ENCODE measurements around the gene RPL22.

RPL22 gene

DNA sequence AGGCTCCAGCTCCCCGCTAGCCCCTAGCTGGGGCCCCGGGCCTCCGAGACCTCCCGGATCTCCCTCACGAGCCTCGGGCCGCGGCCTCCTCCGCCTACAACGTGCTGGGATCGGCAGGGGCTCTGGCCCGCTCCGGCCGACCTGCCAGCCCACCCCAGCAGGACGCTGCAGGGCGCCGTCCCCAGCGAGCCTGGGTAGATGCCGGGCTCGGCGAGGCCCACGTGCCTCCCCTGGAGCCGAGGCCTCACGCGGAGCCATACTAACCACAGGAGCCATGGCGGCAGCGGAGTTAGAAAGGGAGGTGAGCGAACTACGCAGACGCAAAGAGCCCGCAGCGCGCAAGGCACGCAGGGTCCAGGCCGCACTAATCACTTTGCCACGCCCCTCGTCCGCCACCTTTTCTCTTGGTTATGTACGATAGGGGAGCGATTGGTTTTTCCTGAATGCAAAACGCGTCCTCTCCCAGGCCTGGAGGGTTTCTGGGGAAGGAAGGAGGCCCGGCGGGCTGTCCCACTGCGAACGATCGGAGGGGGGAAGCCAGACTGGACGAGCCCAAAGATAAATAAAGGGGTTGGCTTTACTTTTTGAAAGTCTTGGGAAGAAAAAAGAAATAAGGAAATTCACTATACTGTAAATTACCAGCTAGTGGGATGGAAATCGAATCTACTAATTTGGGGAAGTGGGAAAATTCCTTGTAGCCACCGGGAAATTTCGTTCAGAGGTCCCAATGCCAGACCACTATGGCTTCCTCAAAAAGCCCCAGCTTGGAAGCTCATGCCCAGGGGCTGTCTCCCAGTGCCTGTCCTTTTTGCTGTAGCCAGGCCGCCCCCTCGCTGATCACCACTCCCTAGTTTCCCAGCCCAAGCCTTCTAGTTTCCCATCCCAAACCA is at the start of gene RPL22:
TSS of gene RPL22 (minus strand) at position 298 of the 890 bp plus-strand sequence. CDS start at position 276, 22 bp downstream.
- H3K36me3 Mint-ChIP-seq (ENCODE audit: low read depth) = peaks cover 32% of the 10 kb centered on the region
- H3K4me1 Mint-ChIP-seq (ENCODE audit: low read depth) = peaks cover 46% of the 10 kb centered on the region
- H3K4me3 Mint-ChIP-seq = peak within 1 kb of the TSS; percentile 90
- H3K27ac Mint-ChIP-seq = peak within 1 kb of the TSS; percentile 94
- no peaks in the 10 kb centered on the region for H3K9me3 Mint-ChIP-seq
- no peaks in the 10 kb centered on the region for H3K27me3 Mint-ChIP-seq

DNA sequence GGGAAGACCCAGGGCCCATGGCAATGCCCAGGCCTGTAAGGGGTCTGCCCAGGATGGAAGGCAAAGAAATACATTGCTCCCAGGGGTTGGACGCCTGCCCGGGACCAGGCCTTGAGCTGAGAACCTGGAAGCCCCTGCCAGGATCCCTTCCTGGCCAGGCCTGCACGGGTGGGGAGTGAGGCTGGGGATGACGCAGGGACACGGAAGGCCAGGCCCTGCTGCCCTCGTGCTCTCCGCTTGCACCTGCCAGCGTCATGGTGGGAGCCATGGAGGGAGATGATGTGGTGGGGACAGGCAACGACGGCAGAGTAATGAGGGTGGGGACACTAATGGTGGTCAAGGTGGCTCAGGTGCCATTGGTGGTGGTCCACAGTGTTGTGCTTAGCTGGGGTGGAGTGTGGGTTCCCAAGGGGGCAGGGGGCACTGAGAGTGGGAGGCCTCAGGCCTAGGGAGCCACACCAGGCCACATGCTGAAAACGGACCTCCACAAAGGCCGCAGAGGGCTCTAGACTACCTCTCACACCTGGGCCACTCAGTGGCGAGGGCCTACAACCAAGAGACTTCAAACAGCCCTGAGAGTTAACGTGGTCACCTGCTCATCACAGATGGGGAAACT is 48.9 kb upstream of the RPL22 start:
- no peak overlapping the region for H3K4me3 Mint-ChIP-seq
- peaks cover 16% of the 10 kb centered on the region for H3K4me1 Mint-ChIP-seq (ENCODE audit: low read depth)
- peaks cover 44% of the 10 kb centered on the region for H3K27me3 Mint-ChIP-seq
- H3K27ac Mint-ChIP-seq = no peak overlapping the region
- no peaks in the 10 kb centered on the region for H3K36me3 Mint-ChIP-seq (ENCODE audit: low read depth)
- no peaks in the 10 kb centered on the region for H3K9me3 Mint-ChIP-seq

DNA sequence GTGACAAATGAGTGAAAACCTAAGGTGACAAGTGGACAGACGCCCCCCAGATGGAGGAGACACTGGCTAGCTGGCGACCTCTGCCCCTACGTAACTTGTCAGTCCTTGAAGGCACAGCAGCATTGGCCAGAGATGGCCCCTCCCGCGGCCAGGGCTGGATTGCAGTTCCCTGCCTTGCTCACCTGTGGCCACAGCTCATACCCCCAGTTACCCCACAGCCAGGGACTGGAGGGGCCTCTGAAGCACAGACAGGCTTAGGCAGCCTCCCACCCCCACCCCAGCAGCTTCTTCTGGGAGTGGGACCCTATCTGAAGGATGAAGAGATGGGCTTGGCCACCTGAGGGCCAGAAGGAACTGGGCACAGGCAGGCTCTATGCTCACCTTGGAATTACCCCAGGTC is 48.3 kb upstream of the RPL22 start:
- H3K9me3 Mint-ChIP-seq = no peaks in the 10 kb centered on the region
- H3K4me3 Mint-ChIP-seq = no peak overlapping the region
- H3K27me3 Mint-ChIP-seq = peaks cover 48% of the 10 kb centered on the region
- H3K36me3 Mint-ChIP-seq (ENCODE audit: low read depth) = no peaks in the 10 kb centered on the region
- no peak overlapping the region for H3K27ac Mint-ChIP-seq
- H3K4me1 Mint-ChIP-seq (ENCODE audit: low read depth) = peaks cover 16% of the 10 kb centered on the region

DNA sequence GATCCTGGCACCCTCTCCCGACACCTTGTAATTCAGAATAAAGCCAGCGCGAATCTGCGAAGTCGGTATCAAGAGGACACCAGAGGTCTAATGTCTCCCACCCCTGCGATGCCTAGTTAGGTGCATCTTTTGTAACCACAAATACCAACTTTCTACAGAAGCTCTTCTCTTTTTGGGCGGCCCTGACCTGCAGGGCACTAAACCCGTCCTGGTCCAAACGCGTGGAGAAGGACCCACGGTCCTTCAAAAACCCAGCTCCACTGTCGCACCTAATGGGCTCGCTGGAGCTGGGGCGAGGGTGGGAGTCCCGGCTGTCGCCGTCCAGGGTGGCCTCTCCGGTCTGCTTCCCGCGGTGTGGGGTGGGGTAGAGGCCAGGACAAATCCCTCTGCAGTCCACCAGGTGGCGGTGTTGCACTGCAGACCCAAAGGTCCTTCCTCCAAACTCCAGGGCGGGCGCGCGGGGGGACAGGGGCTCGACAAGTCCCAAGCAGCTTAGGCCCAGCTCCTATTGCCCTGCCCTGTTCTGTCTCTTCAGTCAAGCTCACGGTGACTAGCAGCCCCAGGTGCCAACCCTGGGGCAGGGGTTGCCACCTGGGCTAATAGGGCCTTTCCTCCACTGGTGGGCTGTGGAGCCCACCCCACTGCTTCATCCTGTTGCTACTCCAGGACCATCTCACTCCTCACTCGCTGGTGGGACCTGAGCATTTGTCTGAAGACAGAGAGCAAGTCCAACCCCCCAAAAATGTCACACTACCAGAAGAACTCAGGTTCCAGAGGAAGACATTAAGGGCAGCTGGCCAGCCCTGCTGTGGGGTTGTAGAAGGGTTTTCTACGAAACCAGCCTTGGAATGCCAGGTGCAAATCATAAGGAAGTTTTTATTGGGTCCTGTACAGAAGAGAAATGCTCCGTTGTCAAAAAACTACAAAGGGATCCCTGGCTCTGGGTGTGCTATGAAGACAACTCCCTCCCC is 47.4 kb upstream of the RPL22 start:
- Mint-ChIP-seq H3K27ac (no peak overlapping the region), H3K36me3 (ENCODE audit: low read depth) (no peaks in the 10 kb centered on the region), H3K27me3 (peaks cover 48% of the 10 kb centered on the region), H3K4me3 (no peak overlapping the region), H3K4me1 (ENCODE audit: low read depth) (peaks cover 16% of the 10 kb centered on the region), H3K9me3 (no peaks in the 10 kb centered on the region)

DNA sequence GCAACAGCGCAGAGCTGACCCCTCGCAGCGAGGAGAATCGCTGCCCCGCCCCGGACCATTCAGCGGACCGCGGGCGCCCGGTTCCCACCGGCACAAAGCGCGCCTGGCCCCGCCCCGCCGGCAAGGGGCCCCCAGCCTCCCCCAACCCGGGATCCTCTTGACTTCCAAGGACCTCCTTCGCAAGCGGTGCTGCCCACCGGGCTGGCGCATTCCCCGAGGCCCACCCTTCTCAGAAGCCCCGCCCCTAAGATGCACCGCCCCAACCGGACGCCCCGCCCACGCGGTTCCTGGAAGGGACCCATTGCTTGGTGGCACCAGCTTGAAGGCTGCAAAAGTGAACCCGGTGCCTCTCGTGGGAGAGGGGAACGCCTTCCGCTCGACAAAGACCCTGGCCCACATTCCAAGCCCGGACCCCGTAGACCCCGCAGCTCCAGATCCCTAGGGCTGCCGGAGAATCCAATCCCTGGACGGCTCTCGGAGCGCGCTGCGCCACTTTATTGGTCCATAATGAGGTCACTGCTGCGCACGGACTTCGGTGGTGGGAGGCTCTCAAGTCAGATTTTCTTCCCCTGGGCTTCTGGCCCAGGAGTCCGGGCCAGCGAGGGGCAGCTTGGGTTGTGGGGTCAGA is 46.6 kb upstream of the RPL22 start:
- no peak overlapping the region for H3K27ac Mint-ChIP-seq
- peaks cover 56% of the 10 kb centered on the region for H3K27me3 Mint-ChIP-seq
- no peaks in the 10 kb centered on the region for H3K36me3 Mint-ChIP-seq (ENCODE audit: low read depth)
- H3K9me3 Mint-ChIP-seq = no peaks in the 10 kb centered on the region
- H3K4me3 Mint-ChIP-seq = no peak overlapping the region
- peaks cover 22% of the 10 kb centered on the region for H3K4me1 Mint-ChIP-seq (ENCODE audit: low read depth)

DNA sequence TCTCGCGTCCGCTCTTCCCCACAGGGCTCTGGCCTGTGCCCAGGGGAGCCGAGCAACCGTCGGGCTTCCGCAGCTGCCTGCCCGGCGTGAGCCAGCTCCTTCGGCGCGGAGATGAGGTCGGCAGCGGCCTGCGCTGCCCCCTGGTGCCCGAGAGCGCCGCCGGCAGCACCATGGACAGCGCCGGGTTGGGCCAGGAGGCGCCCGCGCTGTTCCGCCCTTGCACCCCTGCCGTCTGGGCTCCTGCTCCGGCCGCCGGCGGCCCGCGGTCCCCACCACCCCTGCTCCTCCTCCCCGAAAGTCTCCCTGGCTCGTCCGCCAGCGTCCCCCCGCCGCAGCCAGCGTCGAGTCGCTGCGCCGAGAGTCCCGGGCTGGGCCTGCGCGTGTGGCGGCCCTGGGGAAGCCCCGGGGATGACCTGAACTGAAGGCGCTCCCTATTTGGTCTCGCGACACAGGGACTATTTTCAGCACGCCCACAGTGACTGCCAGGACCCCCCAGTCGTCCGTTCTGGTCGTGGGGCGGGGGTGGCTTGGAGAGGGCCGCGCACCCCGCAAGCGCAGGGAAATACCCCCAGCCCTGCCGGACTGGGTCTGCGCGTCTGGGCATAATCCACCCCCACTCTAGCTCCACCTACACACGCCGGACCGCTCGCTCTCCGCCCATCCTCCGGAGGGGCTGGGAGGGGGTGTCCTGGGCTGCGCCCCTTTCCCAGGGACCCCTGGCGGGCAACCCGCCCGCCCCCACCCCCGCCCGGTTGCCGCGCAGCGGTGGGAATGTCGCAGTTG is 45.9 kb upstream of the RPL22 start:
- Mint-ChIP-seq H3K27ac (no peak overlapping the region), H3K4me3 (no peak overlapping the region), H3K27me3 (peaks cover 53% of the 10 kb centered on the region)

DNA sequence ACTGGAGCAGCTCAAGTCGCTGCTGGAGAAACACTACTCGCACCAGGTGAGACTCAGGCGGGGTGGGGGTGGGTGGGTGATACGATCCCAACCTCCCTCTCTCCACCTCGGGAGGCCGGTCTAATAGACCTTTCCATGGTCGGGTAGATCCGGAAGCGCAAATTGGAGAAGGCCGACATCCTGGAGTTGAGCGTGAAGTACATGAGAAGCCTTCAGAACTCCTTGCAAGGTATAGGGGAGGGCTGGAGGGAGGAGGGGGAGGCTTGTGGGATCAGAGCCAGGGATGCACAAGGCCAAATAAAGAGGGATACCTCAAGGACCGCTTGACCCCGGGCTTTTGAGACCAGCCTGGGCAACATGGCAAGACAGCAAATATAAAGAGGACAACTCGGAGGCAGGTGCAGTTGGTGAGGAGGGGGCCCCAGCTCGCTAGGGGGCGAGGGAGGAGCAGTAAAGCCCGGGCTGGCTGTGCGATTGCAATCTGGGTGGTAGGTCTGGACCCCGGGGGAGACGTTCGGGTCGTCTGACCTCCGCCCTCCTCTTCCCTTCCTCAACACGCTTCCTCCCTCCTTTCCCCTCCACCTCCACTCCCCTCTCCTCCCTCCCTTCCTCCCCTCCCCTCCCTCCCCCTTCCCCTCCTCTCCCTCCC is 45.1 kb upstream of the RPL22 start:
- peaks cover 56% of the 10 kb centered on the region for H3K27me3 Mint-ChIP-seq
- no peaks in the 10 kb centered on the region for H3K36me3 Mint-ChIP-seq (ENCODE audit: low read depth)
- no peaks in the 10 kb centered on the region for H3K9me3 Mint-ChIP-seq
- no peak overlapping the region for H3K4me3 Mint-ChIP-seq
- no peak overlapping the region for H3K27ac Mint-ChIP-seq
- H3K4me1 Mint-ChIP-seq (ENCODE audit: low read depth) = peaks cover 22% of the 10 kb centered on the region

More for the DNA sequence above, 45.9 kb upstream of the RPL22 start:
- Mint-ChIP-seq H3K36me3 (ENCODE audit: low read depth) (no peaks in the 10 kb centered on the region), H3K9me3 (no peaks in the 10 kb centered on the region), H3K4me1 (ENCODE audit: low read depth) (peaks cover 22% of the 10 kb centered on the region)

DNA sequence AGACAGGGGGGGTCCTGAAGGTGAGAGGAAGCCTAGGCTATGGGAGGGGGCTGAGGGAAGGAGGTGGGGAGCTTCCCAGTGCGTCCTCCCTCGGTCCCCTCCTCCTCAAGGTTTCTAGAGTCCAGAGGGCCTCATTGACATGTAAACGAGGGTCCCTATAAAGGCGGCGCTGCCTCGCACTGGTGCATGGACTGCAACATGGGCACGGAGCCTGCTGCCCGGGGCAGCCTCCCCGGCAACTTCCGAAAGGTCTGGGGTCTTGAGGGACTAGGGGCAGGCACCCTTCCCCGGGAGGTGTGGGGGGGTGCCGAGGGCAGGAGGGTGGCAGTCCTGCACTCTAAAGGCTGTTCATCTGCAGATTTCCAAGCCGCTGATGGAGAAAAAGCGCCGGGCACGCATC is 44.6 kb upstream of the RPL22 start, which contains the start of gene HES3:
TSS of gene HES3 (plus strand) at position 187 of the 400 bp plus-strand sequence. CDS start at position 374, 187 bp downstream.
- Mint-ChIP-seq H3K27ac (no peak within 1 kb of the TSS), H3K4me1 (ENCODE audit: low read depth) (peaks cover 22% of the 10 kb centered on the region), H3K9me3 (no peaks in the 10 kb centered on the region), H3K36me3 (ENCODE audit: low read depth) (no peaks in the 10 kb centered on the region), H3K4me3 (no peak within 1 kb of the TSS), H3K27me3 (peaks cover 61% of the 10 kb centered on the region)

DNA sequence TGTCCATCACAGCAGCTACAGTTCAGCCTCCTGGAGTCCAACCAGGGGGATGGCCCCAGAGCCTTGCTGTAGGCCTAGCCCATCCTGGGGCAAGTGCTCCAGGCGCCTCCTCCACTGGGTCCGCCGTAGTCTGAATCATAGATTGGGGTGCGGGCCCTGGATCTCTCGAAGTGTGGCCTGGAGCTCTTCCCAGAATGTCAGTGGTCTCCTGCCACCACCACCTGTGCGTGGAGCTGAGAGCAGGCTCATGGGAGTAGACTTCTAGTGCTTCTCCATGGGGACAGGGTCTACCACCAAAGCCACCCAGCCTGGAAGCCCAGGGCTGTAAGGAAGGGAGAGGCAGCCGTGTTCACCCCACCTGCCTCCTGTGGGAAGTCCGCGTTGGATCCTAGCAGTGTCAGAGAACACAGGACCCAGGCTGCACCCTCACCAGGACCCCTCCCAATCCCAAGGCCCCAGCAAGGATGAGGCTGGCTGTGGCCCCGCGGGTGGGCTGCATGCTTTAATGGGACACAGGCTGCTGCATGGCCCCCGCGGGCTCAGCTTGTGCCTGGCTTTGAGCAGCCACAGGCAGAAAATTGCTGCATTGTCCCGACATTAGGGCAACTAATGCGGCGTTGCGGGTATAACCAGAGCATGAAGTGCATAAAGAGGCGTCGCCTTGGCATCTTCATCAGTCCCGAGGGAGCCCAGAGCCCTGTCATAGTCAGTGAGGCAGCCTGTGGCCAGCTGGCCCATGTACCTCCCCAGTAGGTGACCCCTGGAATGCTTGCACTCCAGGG is 43.8 kb upstream of the RPL22 start:
- H3K27ac Mint-ChIP-seq = no peak overlapping the region
- no peaks in the 10 kb centered on the region for H3K9me3 Mint-ChIP-seq
- H3K36me3 Mint-ChIP-seq (ENCODE audit: low read depth) = no peaks in the 10 kb centered on the region
- H3K4me1 Mint-ChIP-seq (ENCODE audit: low read depth) = peaks cover 19% of the 10 kb centered on the region
- H3K4me3 Mint-ChIP-seq = no peak overlapping the region
- peaks cover 63% of the 10 kb centered on the region for H3K27me3 Mint-ChIP-seq

DNA sequence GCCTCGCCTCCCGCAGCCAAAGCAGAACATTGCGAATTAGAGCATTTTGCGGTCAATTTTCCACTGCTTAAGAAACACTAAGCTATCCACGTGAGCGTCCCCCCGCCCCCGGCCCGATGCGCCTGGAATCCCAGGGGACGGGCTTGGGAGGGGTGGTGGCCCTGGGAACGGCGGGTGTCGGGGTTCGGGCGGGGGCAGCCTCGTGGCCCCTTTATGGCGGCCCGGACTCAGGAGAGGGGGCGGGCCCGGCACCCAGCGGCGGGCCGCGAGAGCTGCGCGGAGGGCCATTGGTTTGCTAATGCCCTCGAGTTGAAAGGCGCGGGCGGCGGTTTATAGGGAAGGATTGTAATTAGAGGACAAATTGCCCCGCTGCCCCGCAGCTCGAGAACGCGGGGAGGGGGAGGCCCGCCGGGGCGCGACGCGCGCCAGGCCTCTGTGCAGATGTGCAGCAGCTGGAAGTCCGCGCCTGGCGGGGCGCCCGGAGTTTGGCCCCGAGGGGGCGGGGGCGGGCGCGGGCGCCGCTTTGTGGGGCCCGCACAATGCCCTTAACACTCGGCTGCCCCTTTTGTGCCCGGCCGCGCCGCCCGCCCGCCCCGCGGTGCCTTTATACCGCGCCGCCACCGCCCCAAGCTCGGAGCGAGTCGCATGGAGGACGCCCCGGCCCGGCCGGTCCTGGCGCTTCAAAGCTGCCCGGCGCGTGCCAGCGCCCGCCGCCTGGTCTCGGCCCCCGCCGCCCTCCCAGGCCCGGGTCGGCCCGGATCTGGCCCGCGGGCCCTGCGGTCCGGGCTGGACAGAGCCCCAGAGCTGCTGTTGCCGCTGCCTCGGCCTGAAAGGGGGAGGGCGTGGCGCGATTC is 42.7 kb upstream of the RPL22 start:
- H3K36me3 Mint-ChIP-seq (ENCODE audit: low read depth) = no peaks in the 10 kb centered on the region
- no peak overlapping the region for H3K27ac Mint-ChIP-seq
- H3K4me1 Mint-ChIP-seq (ENCODE audit: low read depth) = peaks cover 19% of the 10 kb centered on the region
- H3K27me3 Mint-ChIP-seq = peaks cover 57% of the 10 kb centered on the region
- no peaks in the 10 kb centered on the region for H3K9me3 Mint-ChIP-seq
- H3K4me3 Mint-ChIP-seq = no peak overlapping the region

DNA sequence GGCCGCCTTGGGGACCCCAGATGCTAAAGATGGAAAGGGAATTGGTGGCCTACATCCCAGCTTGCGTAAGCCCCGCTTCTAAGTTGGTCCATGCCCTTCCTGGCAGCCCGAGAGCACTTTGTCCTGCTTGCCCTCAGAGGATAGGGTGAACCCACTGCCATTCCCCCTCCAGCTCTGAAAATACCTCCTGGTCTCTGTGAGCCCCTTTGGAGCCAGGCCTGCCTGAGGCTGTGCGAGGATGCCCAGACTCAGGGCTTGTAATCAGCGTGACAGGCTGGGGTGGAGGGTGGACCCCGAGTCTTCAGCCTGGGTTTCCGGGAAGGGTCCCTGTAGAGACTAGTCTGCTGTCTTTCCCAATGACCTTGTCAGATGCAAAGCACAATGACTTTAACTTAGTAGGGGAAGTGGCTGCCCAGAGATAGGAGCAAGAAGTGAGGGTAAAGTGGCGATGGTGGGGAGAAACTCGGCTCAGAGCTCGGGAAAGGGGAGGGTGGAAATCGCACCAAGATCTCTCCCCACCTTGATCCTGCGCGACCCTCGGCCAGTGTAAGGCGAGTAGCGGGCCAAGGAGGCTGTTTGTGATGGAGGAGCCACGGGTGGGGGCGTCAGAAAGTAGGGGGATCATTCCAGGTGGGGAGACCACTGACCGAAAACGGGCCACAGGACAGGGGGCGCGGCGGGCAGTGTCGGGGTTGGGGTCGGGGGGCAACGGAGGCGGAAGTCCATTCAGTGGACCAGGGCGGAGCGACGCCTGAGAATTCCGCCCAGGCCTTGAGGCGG is 41.9 kb upstream of the RPL22 start:
- H3K9me3 Mint-ChIP-seq = no peaks in the 10 kb centered on the region
- H3K36me3 Mint-ChIP-seq (ENCODE audit: low read depth) = no peaks in the 10 kb centered on the region
- peaks cover 11% of the 10 kb centered on the region for H3K4me1 Mint-ChIP-seq (ENCODE audit: low read depth)
- H3K4me3 Mint-ChIP-seq = no peak overlapping the region
- H3K27me3 Mint-ChIP-seq = peaks cover 50% of the 10 kb centered on the region
- no peak overlapping the region for H3K27ac Mint-ChIP-seq
